Measurements from ENCODE around the gene SLC16A1.
"Not testable (repeated sequence)": the region's sequence is repeated elsewhere in the genome, so short reads cannot be mapped to it uniquely, and the experiment has no call there.

The SLC16A1 gene

DNA sequence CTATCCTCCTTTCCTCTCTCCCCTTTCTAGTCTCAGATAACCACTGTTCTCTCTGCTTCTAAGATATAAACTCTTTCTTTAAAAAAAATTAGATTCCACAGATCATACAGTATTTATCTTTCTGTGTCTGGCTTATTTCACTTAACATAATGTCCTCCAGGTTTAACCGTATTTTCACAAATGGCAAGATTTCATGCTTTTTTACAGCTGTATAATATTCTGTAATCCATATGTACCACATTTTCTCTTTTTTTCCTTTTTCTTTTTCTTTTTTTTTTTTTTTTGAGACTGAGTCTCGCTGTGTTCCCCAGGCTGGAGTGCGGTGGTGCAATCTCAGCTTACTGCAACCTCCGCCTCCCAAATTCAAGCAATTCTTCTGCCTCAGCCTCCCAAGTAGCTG lies 5.1 kb upstream of the SLC16A1 start:
- DNase-seq = no peak

DNA sequence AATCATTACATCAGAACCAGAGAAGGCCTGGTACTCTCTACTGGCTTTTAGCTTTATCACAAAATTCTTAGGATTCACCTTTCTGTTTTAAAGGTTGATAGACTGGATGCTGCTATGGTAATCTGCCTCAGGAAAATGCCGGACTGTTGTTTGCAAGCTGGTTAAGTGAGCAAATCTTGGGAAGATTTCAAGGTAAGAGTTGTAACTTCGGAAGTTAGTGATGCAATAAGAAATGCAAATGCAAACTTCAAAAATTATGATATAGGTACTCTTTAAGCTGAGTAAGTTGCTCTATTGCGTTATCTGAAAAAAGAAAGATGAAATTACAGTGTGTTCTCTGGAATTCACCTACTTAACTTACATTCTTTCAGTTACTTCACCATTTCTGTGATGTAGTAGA lies 4.4 kb upstream of the SLC16A1 start:
- DNase-seq = no peak

DNA sequence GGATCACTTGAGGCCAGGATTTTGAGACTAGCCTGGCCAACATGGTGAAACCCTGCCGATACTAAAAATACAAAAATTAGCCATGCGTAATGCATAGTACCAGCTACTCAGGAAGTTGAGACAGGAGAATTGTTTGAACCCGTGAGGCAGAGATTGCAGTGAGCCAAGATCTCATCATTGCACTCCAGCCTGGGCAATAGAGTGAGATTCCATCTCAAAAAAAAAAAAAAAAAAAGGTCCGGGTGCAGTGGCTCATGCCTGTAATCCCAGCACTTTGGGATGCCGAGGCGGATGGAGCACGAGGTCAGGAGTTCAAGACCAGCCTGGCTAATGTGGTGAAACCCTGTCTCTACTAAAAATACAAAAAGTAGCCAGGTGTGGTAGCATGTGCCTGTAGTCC lies 2.2 kb upstream of the SLC16A1 start:
- DNase-seq = not testable (repeated sequence)

DNA sequence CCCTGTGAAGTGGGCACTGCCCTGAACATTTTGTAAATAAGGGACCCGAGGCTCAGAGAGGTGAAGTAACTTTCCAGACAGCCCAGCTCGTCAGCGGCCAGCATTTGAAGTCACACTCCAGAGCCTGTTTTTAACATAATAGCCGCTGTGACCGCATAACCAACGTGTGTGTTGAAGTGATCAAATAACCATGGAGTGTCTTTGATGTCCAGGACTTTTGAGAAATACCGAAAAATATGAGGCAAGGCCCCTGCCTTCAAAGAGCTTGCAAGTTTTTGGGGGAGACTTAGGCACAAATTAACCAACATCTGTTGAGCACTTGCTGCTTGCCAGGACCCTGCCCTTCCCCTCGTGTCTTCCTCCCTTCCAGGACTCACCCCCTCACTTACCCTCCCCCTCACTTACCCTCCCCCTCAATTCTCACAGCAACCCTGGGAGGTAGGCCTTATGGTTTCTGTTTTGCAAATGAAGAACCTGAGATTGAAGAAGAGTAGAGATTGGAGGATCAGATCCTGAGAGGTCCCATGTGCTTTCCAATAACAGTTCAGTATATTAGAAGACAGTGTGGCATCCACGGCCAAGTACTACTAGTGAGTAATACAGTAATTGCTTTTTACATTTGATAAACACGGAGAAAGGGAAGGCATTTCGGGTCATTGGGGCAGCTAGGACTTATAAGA lies 1.3 kb upstream of the SLC16A1 start:
- DNase-seq = peak; percentile 19

DNA sequence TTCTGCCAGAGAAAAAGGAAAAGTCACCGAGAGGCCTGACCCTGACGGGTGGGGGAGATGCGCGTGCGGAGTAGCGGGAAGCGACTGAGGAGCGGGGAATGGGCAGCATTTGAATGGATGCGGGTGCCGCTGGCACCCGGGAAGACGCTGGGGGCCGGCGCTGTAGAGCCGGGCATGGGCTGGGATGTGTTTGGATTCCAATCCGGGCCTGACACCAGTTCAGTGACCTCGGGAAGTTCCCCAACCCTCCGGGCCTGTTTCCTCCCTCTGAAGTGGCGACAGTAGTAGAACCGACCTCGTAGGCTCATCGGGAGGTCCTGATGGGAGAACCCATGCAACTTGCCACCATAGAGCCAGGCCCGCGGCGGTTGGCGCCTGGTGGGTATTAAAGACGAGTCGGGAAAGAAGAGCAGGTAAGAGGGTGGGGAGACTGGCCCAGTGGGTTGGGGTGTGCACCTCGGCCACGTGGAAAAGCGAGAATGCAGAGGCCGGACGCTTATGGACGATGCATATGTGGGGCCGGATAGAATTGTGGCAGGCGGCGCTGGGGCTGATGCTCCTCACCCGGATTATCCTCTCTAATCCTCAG lies 642 bp upstream of the SLC16A1 start:
- peak; percentile 41 for DNase-seq

DNA sequence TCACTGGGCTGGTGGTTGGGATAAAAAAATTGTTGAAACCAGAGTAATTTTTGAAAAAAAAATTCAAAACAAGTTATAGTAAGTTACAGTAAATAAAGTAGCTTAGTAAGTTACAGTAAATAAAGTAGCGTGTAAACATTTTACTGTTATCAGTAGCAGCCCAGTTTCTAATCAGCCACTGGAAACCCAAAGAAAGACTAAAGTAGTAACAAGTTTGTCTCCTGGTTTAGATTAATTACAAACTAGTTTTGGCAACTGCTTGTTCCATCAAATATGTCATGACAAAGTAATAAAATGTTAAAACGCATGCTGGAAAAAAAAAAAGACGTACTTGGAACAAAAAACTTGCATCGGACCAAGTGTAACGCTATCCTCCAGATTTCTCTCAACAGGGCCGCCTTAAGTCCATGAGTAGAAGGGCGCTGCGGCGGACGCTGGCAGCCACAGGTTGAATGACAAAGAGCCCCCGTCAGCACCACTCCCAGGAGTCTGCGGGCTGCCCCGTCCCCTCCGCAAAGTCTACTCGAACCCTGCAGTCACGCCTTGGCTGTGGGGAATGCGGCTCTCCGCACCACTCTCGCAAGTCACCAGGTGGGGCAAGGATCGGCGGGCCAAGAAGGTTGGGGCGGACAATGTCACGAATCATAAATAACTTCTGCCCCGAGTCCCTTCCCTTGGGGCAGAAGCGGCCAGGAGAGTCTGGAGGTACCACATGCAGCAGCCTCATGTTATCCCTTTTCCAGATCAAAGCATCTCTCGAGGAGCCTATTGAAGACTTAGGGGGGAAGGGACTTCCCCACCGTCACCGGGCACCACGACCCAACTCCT lies 837 bp downstream of the SLC16A1 start:
- peak; percentile 60 for DNase-seq

DNA sequence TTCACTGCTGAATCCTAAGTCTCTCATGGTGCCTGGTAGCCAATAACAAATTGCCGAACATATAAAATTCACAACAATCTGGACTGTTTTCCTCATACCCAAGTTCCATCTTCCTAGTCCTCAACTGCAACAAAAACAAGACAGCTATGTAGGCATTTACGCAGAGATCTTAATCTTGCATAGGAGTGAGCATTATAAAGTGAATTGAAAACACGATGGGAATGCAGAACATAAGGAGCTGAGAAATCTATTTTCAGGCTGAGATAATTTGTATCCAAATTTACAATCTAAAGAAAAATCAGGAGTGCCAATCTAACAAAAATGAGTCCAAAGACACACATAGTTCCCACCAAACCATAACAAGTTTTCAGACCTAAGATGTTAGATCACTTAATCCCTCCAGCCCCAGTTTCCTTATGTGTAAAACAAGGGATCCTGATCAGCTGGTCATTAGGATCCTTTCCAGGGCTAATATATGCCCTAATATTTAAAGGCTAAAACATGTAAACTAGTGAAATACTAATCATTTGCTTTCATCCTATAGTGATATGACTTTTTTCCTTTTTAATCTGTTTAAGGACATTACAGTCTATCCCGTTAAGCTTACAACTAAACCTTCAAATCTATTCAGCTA lies 1.9 kb downstream of the SLC16A1 start:
- DNase-seq = no peak

DNA sequence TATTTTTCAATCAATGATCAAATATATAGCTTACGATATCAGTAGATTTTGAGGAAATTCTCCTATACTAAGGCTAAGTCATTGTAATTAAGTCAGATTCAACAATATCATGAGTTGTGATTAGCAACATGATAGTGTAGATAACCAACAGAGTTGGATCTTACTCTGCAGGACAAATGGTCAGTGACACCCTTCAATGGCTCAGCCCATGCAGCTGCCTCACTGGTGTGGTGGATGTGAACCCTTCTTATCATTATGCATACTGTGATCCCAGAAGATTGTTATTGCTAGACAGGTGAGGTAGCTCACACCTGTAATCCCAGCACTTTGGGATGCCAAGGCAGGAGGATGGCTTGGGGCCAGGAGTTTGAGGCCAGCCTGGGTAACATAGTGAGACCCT lies 5.6 kb downstream of the SLC16A1 start:
- no peak for DNase-seq

DNA sequence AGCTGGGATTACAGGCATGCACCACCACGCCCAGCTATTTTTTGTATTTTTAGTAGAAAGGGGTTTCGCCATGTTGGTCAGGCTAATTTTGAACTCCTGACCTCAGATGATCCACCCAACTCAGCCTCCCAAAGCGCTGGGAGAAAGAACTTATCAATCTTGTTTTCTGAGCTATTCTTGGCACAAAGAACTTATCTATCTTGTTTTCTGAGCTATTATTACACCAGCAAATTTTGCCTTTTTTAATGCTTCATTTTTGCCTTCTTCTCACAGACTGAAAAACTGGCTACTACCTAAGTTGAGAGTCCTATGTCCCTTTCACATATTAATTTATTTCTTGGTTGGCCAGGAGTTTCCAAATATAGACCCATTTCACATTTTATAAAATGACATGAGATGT lies 9.3 kb downstream of the SLC16A1 start:
- DNase-seq = no peak

DNA sequence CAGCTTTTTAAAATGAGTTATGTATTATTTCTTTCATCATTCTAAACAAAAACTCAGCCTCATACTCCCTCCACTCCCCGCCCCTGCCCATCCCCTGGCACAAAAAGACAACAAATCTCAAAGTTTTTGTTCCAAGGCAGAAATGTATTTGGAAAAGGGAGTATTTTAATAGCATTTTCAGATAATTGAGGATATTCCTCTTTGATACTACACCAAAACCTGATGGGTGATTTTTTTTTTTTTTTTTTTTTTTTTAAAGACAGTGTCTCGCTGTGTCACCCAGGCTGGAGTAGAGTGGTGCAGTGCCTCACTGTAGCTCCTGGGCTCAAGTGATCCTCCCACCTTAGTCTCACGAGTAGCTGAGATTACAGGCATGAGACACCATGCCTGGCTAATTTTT lies 16.2 kb downstream of the SLC16A1 start:
- no peak for DNase-seq

DNA sequence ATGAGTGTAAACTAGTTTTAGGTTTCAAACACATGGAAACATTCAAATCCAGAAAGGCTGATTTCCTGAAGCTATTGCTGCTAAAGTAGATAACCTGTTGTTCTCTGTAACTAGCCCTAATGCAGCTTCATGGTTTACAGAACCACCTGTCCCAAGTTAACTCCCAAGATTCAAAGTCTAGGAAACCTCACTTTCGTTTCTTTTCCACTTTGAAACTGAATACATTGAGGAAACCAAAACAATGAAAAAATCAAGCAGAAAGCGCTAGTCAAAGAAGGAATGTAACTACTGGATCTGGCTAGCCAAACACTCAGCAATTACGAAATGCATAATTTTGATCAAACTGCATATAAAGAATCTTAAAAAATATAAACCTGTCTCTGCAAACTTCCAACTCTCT lies 17.8 kb downstream of the SLC16A1 start:
- no peak for DNase-seq

DNA sequence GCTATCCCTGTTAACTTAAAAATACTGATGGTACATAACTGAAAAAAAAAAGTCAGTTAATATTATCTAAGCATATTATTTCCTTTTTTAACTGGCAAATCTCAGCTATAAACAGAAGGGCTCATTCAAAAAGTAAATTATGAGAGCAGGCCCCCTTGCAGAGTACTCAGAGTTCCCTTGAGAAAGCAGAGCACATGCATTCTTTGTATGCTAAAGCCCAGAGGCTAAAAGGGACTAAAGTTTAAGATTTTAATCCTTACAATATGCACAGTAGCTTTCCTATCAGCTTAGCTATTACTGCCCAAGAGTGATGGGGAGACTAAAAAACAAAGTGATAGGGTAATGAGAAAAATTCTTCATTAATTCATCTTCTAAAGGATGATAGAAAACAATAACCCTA lies 18.5 kb downstream of the SLC16A1 start:
- DNase-seq = no peak

DNA sequence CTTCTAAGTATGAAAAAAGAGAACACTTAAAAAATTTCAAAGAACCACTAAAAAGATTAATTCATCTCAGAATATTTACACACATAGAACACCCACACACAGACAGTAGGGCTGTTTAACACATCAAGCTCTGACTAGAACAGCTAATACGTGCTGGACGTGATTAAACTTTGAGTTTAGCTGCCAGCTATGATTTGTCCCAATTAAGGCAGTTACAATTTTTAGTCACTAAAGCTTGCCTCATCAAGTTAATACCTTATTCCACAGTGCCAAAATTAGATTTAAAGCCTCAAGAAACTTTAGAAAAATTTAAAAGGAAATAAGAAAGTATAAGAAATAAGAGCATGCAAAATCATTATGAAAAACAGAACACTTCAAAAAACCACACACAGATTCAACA lies 18.9 kb downstream of the SLC16A1 start:
- no peak for DNase-seq

DNA sequence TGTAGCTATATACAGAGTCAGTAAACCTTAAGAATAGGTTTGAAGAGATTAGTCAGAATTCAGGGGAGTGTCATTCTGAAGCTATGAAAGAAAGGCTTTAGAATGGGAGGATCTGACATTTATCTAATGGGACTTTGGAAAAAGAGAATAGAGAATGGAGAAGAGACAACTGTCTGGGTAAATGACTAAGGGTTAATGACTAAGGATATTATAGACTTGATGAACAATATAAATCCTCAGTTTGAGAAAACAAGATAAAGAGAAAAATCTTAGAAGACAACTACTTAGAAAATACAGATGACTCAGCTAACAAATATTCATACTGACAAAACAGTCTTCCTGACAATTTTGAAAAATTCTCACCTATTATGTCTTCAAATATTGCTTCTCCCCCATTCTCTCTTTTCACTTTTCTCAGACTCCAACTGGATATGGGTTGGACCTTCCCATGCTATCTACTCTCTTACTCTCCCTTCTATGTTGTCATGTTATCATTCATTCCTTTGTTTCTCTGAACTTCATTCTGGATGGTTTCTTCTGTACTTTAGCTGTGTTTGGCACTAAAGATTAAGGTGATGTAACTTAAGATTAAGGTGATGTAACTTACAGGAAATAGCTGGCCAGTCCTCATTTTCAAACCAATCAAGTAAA lies 20.4 kb downstream of the SLC16A1 start:
- DNase-seq = no peak

DNA sequence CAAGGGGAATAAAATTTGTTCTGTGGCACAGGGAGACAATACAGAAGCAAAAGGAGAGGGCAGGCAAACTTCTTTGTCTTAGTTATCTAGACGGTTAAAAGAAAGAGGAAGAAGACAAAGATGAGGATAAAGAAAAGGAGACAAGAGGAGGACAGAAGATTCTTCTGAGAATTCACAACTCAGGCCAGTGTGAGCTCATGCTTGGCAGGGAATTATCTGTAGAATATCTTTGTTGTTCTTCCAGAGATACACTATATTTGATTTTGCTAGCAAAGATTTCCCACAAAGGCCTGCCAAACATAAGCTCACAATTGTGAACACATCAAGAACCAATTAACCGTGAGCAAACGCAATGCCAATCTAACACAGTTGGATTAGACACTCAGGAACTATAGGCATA lies 21.4 kb downstream of the SLC16A1 start:
- DNase-seq = no peak

DNA sequence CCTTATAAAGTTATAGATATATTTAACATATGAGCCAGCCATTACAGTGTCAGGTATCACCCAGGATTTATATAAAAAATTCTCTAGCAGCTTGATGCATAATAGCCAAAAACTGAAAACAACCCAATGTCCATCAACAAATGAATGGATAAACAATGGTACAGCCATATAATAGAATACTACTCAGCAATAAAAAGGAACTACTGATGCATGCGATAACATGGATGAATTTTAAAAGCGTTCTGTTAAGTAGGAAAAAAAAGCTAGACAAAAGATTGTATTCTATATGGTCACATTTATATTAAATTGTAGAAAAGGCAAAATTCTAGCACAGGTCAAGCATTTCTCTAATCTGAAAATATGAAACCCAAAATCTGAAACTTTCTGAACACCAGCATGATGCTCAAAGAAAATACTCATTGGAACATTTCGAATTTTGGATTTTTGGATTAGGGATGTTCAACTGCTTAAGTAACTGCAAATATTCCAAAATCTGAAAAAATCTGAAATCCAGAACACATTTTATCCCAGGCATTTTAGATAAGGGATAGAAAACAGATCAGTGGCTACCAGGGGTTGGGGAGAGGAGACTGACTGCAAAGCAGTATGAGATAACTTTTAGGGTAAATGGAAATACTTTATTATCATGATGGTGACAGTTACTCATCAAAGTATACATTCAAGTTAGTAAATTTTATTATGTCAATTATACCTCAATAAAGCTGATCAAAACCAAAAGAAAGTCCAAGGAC lies 22.0 kb downstream of the SLC16A1 start:
- no peak for DNase-seq

DNA sequence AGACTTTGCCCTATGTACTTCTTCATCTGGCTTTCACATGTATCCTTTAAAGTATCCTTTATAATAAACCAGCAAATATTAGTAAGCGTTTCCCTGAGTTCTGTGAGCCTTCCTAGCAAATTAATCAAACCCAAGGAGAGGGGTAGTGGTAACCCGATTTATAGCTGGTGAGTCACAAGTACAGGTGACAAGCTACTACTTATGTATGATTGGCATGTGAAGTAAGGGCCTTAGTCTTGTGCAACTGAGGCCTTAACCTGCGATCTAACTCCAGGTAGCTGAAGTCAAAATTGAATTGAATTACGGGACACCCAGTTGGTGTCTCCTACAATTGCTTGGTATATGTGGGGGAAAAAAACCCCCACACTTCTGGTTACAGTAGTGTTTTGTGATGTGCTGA lies 26.0 kb downstream of the SLC16A1 start:
- DNase-seq = no peak

DNA sequence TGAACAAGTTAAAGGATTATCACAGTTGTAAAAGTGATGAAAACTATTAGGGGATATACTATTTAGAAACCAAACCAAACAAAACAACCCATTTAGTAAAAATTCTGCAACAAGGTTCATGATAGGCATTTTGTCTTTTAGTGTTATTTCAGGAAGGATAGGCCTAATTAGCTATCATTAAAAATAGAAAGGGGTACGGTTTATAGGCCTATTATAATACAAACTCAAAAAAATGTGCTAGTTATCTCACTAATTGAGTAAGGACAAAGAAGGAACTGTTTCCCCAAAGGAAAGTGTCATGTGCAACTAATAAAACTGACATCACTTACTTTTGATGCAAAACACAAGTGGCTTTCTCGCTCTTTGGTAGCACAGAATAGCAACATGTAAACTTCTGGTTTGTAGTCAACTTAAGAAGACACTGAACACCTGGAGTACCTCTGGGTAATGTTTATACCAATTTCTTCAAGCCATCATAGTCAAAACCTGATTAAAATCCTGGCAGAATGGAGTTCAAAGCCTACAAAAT lies 28.5 kb downstream of the SLC16A1 start:
- no peak for DNase-seq

DNA sequence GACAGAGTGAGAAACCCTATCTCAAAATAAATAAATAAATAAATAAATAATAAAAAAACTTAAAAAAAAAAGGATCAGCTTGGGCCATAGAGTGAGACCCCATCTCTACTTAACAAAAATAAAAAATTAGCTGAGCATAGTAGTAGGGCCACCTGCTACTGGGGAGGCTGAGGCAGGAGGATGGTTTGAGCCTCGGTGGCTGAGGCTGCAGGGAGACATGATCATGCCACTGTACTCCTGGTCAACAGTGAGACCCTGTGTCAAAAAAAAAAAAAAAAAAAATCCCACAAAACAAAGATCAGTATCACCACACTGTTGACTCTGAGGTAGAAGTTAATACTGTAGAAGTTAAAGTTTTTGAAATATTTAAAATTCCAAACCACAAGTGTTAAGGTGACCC lies 29.1 kb downstream of the SLC16A1 start:
- DNase-seq = no peak

DNA sequence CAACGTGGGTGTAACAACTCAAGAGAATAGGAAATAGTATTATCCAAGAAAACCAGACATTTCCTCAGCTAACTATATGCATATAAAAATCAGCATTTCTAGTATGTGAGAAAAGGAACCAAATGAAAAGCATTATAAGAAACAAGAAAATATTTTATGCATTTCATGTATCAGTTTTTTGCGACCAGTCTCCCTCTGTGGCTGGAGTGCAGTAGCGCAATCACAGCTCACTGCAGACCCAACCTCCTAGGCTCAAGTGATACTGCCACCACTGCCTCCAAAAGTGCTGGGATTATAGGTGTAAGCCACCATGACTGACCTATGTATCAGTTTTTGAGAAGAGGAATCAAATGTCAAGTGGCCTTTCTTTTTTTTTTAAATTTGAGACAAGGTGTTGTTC lies 31.0 kb downstream of the SLC16A1 start:
- no peak for DNase-seq

DNA sequence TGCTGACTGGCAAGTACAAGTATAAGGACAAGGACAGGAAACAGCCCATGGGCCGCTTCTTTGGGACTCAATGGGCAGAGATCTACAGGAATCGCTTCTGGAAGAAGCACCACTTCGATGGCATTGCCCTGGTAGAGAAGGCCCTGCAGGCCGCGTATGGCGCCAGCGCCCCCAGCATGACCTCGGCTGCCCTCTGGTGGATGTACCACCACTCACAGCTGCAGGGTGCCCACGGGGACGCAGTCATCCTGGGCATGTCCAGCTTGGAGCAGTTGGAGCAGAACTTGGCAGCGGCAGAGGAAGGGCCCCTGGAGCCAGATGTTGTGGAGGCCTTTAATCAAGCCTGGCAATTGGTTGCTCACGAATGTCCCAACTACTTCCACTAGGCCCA lies 32.0 kb downstream of the SLC16A1 start:
- no peak for DNase-seq

DNA sequence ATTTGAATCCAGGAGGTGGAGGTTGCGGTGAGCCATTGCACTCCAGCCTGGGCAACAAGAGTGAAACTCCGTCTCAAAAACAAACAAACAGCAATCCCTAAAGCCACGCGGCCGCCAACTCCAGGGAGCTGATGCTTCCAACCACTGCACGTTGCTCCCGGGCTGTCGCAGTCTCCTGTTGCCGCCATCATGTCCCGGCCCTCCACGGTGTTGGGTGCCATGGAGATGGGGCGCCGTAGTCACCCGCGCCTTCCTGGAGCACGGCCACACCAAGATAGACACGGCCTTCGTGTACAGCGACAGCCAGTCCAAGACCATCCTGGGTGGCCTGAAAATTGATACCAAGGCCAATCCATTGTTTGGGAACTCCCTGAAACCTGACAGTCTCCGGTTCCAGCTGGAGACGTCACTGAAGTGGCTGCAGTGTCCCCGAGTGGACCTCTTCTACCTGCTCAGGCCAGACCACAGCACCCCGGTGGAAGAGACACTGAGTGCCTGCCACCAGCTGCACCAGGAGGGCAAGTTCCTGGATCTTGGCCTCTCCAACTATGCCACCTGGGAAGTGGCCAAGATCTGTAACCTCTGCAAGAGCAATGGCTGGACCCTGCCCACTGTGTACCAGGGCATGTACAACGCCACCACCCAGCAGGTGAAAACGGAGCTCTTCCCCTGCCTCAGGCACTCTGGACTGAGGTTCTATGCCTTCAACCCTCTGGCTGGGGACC lies 32.6 kb downstream of the SLC16A1 start:
- no peak for DNase-seq

Measured in stimulated activated CD4-positive, alpha-beta T cell treated with anti-CD3 and anti-CD28 coated beads, Interleukin-4, amount 100 ng/mL, for 1 hour (primary cell).